ENCODE data around the gene IL22RA2. TPM values are rescaled to one million over a fixed set of nuclear protein-coding genes. Genes with fewer than 3 reads are reported as not detected.
A peak's percentile ranks its signal among the peaks of the same experiment; 100 is the strongest.

The IL22RA2 gene
- total RNA-seq, 1 experiment from 2014 or later = not detected

DNA sequence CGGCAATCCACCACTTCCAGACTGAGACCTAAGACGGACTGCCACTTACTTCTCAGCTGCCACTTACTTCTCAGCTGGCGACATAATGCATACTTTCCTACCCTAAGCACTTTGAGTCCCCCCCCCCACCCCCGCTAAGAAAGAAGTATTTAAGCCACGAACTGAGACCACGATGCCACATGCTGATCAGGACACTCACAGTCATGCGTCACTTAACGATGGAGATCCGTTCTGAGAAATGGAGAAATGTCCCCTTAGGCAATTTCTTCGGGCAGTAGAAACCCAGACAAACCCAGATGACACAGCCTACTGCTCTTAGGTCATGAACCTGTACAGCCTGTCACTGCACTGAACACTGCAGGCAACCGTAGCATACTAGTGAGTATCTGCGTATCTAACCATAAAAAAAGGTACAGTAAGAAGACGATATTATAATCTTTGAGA, 45.1 kb upstream of the IL22RA2 start:
- no peaks in the 10 kb centered on the region for H3K9me3 ChIP-seq (ENCODE audit: control insufficient read depth, insufficient read depth, low read depth, low read length)
- no peak for TF ChIP-seq POLR2AphosphoS5 (IDR thresholded peaks at IDR 0.05; ENCODE audit: low read depth, low read length)
- TF ChIP-seq TCF7L2 (IDR thresholded peaks at IDR 0.05; ENCODE audit: low read depth, low read length) = no peak
- TF ChIP-seq SIN3A (IDR thresholded peaks at IDR 0.05; ENCODE audit: borderline replicate concordance, insufficient read depth, low read depth, low read length) = no peak
- TF ChIP-seq, protein P1, sequence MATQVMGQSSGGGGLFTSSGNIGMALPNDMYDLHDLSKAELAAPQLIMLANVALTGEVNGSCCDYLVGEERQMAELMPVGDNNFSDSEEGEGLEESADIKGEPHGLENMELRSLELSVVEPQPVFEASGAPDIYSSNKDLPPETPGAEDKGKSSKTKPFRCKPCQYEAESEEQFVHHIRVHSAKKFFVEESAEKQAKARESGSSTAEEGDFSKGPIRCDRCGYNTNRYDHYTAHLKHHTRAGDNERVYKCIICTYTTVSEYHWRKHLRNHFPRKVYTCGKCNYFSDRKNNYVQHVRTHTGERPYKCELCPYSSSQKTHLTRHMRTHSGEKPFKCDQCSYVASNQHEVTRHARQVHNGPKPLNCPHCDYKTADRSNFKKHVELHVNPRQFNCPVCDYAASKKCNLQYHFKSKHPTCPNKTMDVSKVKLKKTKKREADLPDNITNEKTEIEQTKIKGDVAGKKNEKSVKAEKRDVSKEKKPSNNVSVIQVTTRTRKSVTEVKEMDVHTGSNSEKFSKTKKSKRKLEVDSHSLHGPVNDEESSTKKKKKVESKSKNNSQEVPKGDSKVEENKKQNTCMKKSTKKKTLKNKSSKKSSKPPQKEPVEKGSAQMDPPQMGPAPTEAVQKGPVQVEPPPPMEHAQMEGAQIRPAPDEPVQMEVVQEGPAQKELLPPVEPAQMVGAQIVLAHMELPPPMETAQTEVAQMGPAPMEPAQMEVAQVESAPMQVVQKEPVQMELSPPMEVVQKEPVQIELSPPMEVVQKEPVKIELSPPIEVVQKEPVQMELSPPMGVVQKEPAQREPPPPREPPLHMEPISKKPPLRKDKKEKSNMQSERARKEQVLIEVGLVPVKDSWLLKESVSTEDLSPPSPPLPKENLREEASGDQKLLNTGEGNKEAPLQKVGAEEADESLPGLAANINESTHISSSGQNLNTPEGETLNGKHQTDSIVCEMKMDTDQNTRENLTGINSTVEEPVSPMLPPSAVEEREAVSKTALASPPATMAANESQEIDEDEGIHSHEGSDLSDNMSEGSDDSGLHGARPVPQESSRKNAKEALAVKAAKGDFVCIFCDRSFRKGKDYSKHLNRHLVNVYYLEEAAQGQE (IDR thresholded peaks at IDR 0.05; ENCODE audit: insufficient read depth in 1 of 2, low read depth in 2 of 2, low read length in 1 of 2) = no peak
- TF ChIP-seq, protein P2, sequence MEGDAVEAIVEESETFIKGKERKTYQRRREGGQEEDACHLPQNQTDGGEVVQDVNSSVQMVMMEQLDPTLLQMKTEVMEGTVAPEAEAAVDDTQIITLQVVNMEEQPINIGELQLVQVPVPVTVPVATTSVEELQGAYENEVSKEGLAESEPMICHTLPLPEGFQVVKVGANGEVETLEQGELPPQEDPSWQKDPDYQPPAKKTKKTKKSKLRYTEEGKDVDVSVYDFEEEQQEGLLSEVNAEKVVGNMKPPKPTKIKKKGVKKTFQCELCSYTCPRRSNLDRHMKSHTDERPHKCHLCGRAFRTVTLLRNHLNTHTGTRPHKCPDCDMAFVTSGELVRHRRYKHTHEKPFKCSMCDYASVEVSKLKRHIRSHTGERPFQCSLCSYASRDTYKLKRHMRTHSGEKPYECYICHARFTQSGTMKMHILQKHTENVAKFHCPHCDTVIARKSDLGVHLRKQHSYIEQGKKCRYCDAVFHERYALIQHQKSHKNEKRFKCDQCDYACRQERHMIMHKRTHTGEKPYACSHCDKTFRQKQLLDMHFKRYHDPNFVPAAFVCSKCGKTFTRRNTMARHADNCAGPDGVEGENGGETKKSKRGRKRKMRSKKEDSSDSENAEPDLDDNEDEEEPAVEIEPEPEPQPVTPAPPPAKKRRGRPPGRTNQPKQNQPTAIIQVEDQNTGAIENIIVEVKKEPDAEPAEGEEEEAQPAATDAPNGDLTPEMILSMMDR (IDR thresholded peaks at IDR 0.05) = no peak
- H3K36me3 ChIP-seq (ENCODE audit: control insufficient read depth, insufficient read depth, low read length) = no peaks in the 10 kb centered on the region; the same call in 1 of the 2 replicates
- ATAC-seq (peak; percentile 68), DNase-seq (ENCODE audit: low read depth, low spot score) (peak; percentile 20)
- in situ Hi-C loops (cut with HindIII; ENCODE audit: low pct_unique_long_range_greater_than_20kb, low sequenced_read_pairs) (no loop called here), intact Hi-C loops (cut with micrococcal nuclease; ENCODE audit: unreplicated experiment) (no loop called here)
- no peaks in the 10 kb centered on the region for H3K27me3 ChIP-seq (ENCODE audit: control insufficient read depth, insufficient read depth, low read length)
- ChIA-PET CTCF (no interaction called here), POLR2A (no interaction called here)
- peak overlapping the region; percentile 99 for H3K4me3 ChIP-seq (ENCODE audit: low read depth in 2 of 2, low read length in 2 of 2)
- peak overlapping the region; percentile 96 for H3K27ac ChIP-seq (ENCODE audit: low read length)
- H3K4me1 ChIP-seq (ENCODE audit: control insufficient read depth, insufficient read depth, low read length) = peaks cover 23% of the 10 kb centered on the region
- BruUV-seq (replicated peaks) = no TSS peak

DNA sequence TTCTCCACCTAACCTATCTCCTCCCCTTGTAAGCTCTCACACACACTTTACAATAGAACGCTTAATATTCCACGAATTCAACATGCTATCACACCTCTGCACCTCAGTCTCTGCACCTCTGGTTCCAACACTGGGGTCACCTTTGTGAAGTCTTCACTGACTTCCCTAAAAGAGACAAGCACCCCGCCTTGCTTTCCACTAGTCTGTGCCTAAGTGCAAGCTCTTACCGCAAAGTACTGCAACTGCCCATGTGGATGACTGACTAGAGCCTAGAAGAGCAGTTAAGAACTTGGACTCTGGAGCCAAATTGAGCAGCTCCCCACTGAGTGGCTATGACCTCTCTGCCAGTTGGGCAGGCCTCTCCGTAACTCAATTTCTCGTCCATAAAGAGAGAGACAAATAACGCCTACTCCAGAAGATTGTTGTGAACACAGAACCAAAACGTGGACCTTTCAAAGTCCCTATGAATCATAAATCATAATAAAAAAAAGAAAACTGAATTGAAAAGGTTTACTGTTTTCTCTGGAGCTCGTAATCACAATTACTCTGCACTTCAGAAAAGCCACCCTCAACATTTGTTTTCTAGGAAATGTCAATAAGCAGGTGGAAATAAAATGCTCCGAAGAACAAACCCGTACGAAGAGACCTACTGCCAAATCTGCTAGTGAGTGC, 44.5 kb upstream of the IL22RA2 start:
- Histone ChIP-seq H3K4me3 (ENCODE audit: low read depth in 2 of 2, low read length in 2 of 2) (peak overlapping the region; percentile 99), H3K27ac (ENCODE audit: low read length) (peak overlapping the region; percentile 96), H3K27me3 (ENCODE audit: control insufficient read depth, insufficient read depth, low read length) (no peaks in the 10 kb centered on the region), H3K4me1 (ENCODE audit: control insufficient read depth, insufficient read depth, low read length) (peaks cover 23% of the 10 kb centered on the region), H3K9me3 (ENCODE audit: control insufficient read depth, insufficient read depth, low read depth, low read length) (no peaks in the 10 kb centered on the region), H3K36me3 (ENCODE audit: control insufficient read depth, insufficient read depth, low read length) (no peaks in the 10 kb centered on the region; the same call in 1 of the 2 replicates)
- in situ Hi-C loops (cut with HindIII; ENCODE audit: low pct_unique_long_range_greater_than_20kb, low sequenced_read_pairs) (no loop called here), intact Hi-C loops (cut with micrococcal nuclease; ENCODE audit: unreplicated experiment) (no loop called here)
- BruUV-seq (replicated peaks) = no TSS peak
- ATAC-seq (no peak), DNase-seq (ENCODE audit: low read depth, low spot score) (no peak)
- ChIA-PET POLR2A (no interaction called here), CTCF (no interaction called here)
- TF ChIP-seq SIN3A (IDR thresholded peaks at IDR 0.05; ENCODE audit: borderline replicate concordance, insufficient read depth, low read depth, low read length) = no peak
- TF ChIP-seq TCF7L2 (IDR thresholded peaks at IDR 0.05; ENCODE audit: low read depth, low read length) = no peak
- TF ChIP-seq, protein P2 (IDR thresholded peaks at IDR 0.05) = no peak
- TF ChIP-seq POLR2AphosphoS5 (IDR thresholded peaks at IDR 0.05; ENCODE audit: low read depth, low read length) = no peak
- TF ChIP-seq, protein P1 (IDR thresholded peaks at IDR 0.05; ENCODE audit: insufficient read depth in 1 of 2, low read depth in 2 of 2, low read length in 1 of 2) = no peak

All from Panc1 (cell line).